HL-60/S4 (cell line): Measurements from ENCODE around the gene CENPQ.

Experiments used
- in situ Hi-C: fragments of 300-500 bp; cut with MboI; formaldehyde crosslinking; loops from 2 replicates; pipeline ENCODE4 v1.14.3; 2022; ENCODE audit warnings: low sequenced_read_pairs

CENPQ gene

DNA sequence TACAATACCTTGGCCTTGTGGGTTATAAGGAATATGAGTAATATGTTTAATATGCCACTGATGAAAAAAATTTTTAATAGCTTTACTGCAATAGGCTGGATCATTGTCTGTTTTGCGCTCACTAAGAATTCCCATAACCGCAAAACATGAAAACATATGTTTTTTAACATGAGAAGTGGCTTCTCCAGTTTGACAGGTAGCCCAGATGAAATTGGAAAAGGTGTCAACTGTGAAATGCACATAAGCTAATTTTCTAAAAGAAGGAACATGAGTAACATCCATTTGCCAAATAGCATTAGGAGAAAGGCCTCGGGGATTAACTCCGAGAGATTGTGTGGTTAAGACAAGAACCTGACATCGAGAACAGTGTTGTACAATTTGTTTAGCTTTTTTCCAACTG, 41.5 kb downstream of the CENPQ start:
- in situ Hi-C loops: no loop called here

- in situ Hi-C loops: no loop called here
Measured at GRCh38 chr6:49506569-49507111, 43.5 kb downstream of the CENPQ start.

DNA sequence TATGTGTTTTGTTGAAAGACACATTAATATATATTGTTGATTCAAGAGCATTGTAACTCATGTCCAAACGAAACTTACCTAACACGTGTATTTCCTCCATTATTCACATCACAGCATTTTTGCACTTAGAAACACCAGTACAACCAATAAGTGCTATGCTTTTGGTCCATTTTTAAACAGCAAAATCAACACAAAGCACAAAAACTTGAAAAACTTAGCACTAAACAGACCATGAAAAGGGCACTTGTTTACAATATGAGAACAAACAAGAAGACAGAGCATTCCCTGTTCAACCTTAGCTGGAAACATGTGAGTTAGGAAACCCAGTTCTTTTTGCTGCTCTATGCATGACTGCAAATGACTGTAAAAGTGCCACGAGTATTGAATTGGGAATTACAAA, 46.2 kb downstream of the CENPQ start:
- in situ Hi-C loops: no loop called here

DNA sequence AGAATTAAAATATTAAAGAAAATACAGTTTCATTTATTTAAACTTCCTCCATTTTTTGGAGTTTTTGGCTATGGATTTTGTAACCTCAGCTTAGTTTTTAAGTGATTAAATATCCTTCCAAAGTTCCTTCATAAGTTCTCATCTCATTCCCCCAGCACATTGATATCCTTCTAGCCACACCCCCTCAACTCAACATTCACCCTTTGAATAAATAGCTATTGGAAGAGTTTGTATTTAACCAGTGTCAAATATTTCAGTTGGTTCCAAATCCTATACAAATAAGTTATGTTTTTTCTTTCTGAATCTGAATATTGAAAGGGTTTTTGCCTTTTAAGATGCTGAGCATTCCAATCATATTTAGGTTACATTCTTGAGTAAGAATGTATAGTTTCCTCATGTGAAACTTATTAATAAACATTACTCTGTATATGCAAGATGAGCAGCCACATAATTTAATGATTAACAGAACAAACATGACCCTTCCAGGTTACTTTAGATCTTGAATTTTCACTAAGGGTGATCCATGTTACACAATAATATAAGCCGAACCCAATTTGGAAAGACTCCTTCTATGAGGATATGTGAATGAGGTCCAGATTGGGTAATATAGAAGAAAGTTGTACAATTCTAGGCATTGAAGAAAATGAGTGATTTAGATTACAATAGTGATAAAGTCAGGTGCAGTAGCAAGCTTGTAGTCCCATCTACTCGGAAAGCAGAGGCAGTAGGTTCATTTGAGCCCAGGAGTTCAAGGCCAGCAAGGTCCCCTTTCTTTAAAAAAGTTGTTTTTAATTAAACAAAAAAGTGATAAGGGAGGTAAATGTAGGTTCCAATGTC, 50.2 kb downstream of the CENPQ start:
- in situ Hi-C loops: no loop called here

DNA sequence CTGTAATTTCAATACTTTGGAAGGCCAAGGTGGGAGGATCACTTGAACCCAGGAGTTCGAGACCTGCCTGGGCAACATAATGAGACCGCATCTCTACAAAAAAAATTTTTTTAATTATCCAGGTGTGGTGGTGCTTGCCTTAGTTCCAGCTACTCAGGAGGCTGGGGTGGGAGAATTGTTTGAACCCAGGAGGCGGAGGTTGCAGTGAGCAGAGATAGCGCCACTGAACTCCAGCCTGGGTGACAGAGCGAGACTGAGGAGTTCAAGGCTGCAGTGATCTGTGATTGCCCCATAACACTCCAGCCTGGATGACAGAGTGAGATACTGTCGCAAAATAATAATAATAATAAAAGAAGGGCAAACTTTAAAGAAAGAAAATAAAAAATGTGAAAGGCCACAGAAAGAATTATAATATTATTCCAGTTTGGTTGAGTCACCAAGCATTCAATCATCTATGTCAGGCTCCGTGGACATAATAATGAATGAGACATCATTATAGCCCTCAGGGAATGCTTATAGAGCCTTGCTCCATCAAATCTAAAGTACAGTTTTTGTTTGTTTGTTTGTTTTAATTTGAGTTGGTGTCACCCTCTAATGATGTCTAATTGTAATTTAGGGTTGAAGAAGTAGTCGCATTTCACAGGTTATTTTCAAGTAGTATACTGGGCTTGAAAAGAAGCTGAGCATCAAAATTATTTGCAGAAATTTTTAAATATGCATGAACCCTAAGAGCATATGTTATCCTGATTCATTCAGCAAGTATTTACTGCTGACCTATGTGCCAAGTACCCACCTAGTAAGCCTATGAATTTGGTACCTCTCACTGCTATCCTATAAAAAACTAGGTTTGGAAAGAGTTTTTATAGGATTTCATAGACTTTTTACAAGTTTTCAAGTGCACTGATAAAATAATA, 51.7 kb downstream of the CENPQ start:
- in situ Hi-C loops: no loop called here

GRCh38 chr6:49515485-49516146, 52.4 kb downstream of the CENPQ start:
- in situ Hi-C loops: no loop called here

- in situ Hi-C loops: no loop called here
Measured at GRCh38 chr6:49516147-49516505, 53.0 kb downstream of the CENPQ start.

- in situ Hi-C loops: no loop called here
Measured at GRCh38 chr6:49517919-49518318, 54.7 kb downstream of the CENPQ start.

DNA sequence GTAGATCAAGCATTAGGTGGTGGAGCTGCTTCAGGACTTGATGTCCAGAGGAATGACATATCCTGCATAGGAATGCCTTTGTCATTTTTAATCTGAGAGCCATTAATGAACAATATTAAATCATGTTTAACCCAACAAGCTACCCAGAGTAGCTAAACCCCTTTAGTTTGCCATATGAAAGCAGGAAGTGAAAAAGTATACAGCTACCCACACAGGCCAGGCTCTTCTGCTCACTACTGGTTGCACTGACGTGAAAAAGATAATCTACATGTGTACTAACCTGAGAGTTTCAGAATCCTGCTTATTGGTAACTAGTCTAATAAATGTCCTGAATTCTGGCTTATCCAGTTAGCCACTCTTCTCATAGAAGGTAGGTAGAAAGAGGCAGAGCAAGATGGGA, 56.5 kb downstream of the CENPQ start:
- in situ Hi-C loops: no loop called here

DNA sequence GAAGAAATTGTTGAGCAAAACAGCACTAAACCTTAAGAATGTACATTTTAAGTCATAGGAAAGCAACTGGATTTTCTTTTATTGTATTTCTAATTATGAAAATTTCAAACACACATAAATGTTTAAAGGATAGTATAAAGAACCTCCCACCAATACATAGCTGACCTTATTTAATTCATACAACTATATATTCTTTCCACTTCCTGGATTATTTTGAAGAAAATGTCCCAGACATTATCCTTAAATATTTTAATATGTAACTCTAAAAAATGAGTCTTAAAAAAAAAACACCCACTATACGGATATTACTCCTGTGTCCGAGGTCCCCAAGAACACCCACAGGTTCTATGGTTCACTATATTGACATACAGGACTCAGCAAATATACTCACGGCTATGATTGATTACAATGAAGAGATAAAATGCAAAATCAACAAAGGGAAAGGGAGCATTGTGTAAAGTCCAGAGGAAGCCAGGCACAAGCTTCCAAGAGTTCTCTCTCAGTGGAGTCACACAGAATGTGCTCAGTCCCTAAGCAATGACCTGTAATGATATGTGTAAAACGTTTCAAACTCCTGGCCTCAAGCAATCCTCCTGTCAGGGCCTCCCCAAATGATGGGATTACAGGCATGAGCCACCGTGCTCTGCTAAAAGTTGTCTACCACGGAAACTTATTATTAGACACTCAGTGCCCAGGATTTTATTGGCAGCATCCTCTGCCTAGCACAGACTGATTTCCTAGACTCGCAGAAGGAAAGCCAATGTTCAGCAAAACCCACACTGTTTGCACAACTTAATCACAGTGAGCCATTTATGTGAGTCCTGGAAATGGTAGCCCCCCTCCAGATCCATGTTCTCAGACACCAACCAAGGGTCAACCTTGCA, 59.8 kb downstream of the CENPQ start:
- in situ Hi-C loops: no loop called here

DNA sequence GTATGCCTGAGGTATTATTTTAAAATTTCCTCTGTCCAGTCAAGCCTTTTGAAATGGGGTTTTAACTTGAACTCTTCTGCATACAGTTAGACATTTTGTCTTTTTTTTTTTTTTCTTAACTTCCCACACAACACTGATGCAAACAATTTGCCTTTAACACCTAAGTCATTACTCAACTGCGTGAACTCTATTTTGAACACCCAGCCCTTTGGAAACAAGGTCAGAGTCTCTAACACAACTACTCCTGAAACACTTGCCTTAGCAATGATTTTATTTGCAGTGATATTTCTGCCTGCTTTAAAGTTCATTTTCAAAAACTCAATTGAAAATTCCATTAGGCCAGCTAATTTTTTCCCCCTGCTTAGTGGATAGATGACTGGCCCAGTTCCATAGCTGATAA, 60.7 kb downstream of the CENPQ start:
- in situ Hi-C loops: no loop called here

- in situ Hi-C loops: no loop called here
Measured at GRCh38 chr6:49524541-49524940, 61.4 kb downstream of the CENPQ start.

DNA sequence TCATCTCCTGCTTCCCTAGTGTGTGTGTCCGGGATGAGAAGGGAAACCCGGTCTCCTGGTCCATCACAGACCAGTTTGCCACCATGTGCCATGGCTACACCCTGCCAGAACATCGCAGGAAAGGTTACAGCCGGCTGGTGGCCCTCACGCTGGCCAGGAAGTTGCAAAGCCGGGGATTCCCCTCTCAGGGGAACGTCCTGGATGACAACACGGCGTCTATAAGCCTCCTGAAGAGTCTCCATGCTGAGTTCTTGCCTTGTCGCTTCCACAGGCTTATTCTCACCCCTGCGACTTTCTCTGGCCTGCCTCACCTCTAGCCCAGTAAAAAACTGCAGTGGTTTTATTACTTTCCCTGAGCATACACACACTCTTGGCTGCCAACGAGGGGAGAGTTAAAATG, 63.4 kb downstream of the CENPQ start:
- in situ Hi-C loops: no loop called here

GRCh38 chr6:49527320-49527719, 64.2 kb downstream of the CENPQ start:
- in situ Hi-C loops: no loop called here

DNA sequence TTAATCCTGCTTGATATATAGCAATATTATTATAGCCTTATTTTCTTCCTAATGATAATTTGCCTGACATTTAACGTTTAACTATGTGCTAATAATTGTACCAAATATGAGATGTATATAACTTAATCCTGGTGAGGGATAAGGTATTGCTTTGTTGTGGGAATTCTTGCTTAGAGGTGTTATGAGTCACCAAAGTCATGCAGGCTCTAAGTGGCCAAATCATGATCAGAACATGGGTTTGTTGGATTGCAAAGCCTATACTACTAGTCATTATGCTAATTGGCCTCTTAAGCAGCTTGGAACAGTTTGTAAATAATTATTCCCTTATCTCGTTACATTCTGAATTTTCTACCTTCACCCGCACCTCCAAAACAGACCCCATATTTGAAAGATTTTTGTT, 65.4 kb downstream of the CENPQ start:
- in situ Hi-C loops: no loop called here

GRCh38 chr6:49530141-49530776, 67.1 kb downstream of the CENPQ start:
- in situ Hi-C loops: no loop called here

GRCh38 chr6:49531774-49532569, 68.8 kb downstream of the CENPQ start:
- in situ Hi-C loops: no loop called here

- in situ Hi-C loops: no loop called here
Measured at GRCh38 chr6:49535795-49536194, 72.6 kb downstream of the CENPQ start.

DNA sequence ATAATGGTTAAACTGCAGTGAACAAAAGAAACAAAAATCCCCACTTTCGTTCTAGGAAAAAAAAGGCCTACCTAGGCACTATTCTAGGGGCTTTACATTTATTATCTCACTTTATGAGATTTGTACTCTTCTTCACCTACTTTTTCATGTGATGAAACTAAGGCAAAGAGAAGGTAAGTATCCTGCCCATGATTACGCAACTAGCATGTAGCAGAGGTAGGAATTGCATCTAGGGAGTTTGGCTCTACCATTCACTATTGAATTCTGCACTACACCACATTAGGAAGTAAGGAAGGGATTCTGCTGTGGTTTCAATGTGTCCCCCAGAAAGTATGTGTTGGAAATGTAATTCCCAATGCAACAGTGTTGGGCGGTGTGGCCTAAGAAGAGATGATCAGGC, 75.9 kb downstream of the CENPQ start:
- in situ Hi-C loops: no loop called here
